ENCODE measurements around the gene MRGPRF.
A peak's percentile ranks its signal among the peaks of the same experiment; 100 is the strongest.

The MRGPRF gene

DNA sequence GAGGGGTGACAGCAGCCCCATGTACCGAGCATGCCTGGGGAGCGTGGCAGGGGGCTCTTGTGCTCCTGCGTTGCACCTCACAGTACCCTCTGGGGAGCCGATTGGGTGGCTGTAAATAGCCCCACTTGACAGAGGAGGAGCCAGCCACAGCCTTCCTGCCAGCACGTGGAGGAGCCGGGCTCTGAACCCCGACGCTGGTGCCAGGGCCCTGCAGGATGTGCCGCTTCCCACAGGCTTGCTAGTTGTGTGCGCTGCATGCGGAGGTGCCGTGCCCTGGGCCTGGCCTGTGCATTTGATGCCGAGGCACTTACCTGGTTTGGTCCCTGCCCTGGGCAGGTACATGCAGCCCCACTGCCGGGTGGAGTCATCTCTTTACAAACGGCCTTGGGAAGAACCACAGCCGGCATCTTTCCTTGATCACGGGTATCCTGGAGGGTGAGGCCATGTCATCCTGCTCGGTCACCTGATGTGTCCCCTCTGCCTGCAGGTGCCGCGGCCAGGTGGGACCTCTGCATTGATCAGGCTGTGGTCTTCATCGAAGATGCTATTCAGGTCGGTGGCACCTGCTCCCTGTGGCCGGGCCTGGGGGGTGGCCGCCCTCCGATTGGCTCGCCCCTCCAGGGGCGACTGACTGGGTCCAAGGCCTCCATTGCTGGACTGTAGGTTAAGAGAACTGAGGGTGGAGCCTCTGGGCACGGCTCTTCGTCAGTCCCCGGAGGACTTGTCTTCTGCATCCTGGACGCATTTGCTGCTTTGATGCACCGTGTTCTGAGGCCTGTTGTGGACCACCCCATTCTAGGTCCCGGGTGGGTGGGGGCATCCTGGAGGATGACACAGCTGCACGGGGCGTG, 40.7 kb upstream of the MRGPRF start:
- H3K27me3 Mint-ChIP-seq: no peaks in the 10 kb centered on the region
- H3K9me3 Mint-ChIP-seq: no peaks in the 10 kb centered on the region
- peaks cover 41% of the 10 kb centered on the region for H3K36me3 Mint-ChIP-seq
- peak overlapping the region; percentile 77 for H3K4me3 Mint-ChIP-seq
- peaks cover 77% of the 10 kb centered on the region for H3K4me1 Mint-ChIP-seq
- peak overlapping the region; percentile 65 for H3K27ac Mint-ChIP-seq
- no peak for ATAC-seq

DNA sequence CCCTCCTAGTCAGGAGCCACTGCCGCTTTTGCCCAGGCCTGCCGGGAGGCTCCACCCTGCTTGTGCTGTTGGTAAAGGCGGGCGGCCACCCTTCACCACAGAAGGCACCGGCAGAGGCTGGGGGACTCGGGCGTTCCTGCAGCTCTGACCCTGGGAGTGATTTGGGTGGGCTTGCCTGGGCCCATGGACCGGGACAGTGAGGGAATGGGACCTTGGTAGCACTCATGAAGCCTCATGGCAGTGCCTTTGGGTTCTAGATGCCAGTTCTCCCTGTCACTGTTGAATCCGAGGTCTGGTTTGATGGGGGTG, 40.1 kb upstream of the MRGPRF start:
- ATAC-seq: no peak
- H3K4me1 Mint-ChIP-seq: peaks cover 82% of the 10 kb centered on the region
- peaks cover 36% of the 10 kb centered on the region for H3K36me3 Mint-ChIP-seq
- peak overlapping the region; percentile 77 for H3K4me3 Mint-ChIP-seq
- H3K9me3 Mint-ChIP-seq: no peaks in the 10 kb centered on the region
- peak overlapping the region; percentile 65 for H3K27ac Mint-ChIP-seq
- no peaks in the 10 kb centered on the region for H3K27me3 Mint-ChIP-seq

DNA sequence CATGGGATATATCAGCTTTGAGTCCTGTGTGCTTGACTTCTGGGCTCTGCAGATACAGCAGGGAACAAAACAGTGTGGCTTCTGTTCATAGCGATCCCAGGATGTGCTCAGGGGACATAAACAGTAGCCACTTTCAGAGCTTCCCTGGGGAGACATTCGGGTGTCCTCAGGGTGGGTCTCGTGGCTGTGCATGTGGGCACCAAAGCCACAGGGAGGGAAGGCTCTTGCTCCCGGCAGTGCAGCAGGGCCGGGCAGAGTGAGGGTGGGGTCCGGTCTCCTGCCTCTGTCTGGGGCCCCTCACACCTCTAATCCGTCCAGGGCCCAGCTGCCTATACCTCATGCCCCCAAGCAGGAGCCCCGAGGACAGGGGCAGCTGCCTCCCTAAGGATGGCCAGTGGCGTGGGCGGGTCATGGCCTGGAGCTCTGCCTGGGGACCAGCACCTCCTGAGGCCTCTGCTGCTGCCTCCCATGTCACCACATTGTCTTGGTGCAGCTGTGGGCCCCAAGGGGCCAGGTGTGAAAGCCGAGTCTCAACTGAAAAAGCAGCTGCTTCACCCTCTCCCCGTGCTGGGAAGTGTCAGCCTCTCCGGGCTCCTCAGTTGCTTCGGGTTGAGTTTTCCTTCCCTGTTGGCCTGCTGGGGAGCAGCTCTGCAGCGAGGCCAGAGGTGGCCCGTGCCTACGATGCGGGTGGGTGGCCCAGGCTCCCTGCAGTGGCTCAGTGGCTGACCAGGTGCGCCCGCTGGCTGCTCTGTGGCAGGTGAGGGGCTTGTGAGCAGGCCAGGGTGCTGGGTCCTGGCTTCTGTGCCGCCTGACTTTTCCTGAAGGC, 39.5 kb upstream of the MRGPRF start:
- ATAC-seq: no peak
- H3K4me1 Mint-ChIP-seq: peaks cover 84% of the 10 kb centered on the region
- no peaks in the 10 kb centered on the region for H3K9me3 Mint-ChIP-seq
- H3K27me3 Mint-ChIP-seq: no peaks in the 10 kb centered on the region
- H3K4me3 Mint-ChIP-seq: peak overlapping the region; percentile 77
- peaks cover 30% of the 10 kb centered on the region for H3K36me3 Mint-ChIP-seq
- H3K27ac Mint-ChIP-seq: peak overlapping the region; percentile 65

DNA sequence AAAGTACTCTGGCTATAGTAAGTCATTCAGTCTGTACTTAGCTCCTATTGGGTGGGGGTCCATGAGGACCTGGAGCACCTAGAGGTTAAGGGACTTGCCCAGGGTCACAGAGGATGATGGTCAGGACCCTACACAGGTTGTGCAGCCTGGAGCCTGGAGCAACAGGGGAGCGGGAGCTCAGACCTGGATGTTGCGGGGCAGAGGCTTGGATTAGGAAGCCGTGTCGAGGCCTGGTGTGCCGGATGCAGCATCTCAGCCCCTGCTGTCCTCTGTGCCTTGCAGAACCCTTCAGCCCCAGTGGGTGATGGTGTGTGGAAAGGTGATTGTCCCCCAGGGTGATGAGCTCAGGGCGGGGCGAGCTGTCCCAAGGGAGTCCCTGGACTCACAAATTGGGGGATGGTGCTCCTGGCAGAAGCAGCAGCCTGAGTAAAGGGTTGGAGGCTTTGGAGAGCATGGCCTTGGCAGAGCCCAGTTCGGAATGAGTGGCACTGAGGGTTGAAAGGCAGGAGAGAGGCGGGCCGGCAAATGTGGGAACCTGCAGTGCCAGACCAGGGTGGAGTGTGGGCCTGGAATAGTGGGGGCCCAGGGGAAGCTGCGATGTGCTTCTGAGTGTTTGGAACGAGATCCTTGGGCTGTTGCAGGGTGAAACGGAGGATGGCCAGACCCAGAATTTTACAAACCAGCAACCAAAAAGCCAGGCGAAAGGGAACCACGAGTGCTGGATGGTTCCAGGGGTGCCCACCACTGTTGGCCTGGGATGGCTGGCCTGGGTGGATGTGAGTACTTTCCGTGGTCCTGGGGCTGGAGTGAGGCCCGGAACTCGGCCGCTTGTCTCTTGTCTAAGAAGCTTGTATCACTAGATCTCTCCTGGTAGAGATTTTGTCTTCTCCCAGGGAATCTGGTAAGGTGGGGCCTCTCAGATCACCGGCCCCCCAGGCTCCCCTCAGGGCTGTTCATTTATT, 38.6 kb upstream of the MRGPRF start:
- no peak for ATAC-seq
- Mint-ChIP-seq H3K27ac (peak overlapping the region; percentile 65), H3K36me3 (peaks cover 27% of the 10 kb centered on the region)

DNA sequence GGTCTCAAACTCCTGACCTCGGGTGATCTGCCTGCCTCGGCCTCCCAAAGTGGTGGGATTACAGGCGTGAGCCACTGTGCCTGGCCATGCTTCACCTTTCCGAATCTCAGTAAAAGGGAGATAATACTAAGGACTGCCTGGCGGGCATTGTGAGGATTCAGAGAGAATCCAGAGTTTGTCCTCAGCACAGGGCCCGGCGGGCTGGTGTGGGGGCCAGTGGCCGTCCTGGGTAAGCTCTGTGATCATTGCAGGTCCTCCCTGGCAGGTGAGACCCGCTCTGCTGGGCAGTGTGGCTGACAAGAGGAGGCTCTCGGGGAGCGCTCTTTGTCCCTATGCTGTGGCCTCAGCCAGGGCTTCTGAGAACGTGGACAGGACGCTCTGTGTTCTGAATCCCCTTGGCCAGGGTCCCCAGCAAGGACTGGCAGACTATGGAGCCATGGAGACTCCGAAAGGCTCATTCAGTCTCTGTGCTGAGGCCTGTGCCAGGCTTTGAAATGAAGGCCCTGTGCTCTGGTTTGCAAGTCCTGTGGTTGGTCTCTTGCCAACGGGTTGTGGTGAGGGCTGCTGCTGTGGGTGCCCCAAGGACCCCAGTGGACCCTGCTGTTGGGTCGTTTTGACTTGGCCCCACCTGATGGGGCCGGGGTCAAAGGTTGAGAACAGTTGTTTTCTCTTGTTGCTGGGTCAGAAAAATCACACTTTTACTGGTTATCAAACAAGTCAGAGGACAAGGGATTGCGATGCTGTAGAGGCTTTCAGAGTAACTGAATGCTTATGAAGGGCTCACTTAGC, 37.7 kb upstream of the MRGPRF start:
- peak overlapping the region; percentile 86 for H3K27ac Mint-ChIP-seq
- ATAC-seq: no peak
- H3K27me3 Mint-ChIP-seq: no peaks in the 10 kb centered on the region
- no peaks in the 10 kb centered on the region for H3K9me3 Mint-ChIP-seq
- peak overlapping the region; percentile 90 for H3K4me3 Mint-ChIP-seq
- H3K36me3 Mint-ChIP-seq: peaks cover 26% of the 10 kb centered on the region
- H3K4me1 Mint-ChIP-seq: peaks cover 71% of the 10 kb centered on the region

More for the DNA sequence above, 38.6 kb upstream of the MRGPRF start:
- no peaks in the 10 kb centered on the region for H3K27me3 Mint-ChIP-seq
- no peaks in the 10 kb centered on the region for H3K9me3 Mint-ChIP-seq
- H3K4me3 Mint-ChIP-seq: peak overlapping the region; percentile 90
- peaks cover 76% of the 10 kb centered on the region for H3K4me1 Mint-ChIP-seq

DNA sequence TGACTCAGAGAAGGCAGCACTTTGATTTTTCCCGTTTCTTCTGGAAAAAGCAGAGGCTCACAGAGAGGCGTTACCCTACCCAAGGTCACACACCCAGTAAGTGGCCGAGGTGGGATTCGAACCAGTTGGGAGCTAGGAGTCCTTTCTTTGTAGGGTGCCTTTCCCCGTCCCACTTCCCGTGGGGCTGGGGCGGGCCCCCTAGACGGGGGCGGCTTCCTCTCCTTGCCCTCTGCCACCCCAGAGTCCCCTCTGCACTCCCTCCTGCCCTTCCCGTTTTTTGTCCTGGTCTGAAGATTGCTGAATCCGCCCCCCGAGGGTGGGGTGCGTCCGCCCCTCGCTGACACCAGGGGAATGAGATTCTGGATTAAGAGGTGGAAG, 36.4 kb upstream of the MRGPRF start:
- ATAC-seq: peak; percentile 31
- Mint-ChIP-seq H3K4me3 (peak overlapping the region; percentile 90), H3K4me1 (peaks cover 61% of the 10 kb centered on the region), H3K27ac (peak overlapping the region; percentile 86), H3K9me3 (no peaks in the 10 kb centered on the region), H3K36me3 (peaks cover 16% of the 10 kb centered on the region), H3K27me3 (peaks cover under 1% of the 10 kb centered on the region)

DNA sequence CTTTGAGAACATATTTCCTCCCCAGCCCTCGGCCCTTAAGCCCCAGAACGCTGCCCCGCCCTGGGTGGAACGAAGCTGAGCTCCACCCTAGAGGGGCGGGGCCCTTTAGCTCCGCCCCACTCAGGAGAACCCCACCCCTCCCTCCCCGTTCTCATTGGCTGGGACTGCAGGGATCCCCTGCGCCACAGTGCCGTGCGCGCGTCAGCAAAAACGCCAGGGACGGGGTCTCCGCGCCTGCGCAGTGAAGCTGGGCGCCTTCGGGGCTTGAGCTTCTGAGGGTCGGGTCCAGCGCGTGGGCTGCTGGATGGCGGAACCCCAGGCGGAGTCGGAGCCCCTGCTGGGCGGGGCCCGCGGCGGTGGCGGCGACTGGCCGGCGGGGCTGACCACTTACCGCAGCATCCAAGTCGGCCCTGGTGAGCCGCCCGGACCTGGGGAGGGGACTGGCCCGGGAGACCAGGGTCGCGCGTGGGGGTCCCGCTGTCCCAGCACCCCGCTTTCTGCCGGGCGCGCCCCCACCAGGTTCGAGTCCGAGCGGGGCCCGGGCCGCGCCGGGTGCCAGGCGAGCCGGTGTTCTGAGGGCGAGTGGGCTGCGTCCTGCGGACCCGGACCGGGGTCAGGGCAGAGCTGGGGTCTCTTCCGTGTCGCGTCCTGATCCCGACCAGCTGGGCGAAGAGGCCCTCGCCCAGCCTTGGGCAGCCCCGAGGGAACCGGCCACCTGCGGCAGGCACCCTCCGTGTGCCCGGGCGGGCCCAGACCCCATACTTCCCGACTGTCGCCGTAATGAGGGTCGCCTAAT, 35.8 kb upstream of the MRGPRF start, which contains the start of gene TPCN2:
Gene TPCN2 (plus strand): TSS at position 239 of the 796 bp plus-strand sequence. CDS start 66 bp downstream, at position 305.
- Mint-ChIP-seq H3K36me3 (peaks cover 11% of the 10 kb centered on the region), H3K9me3 (no peaks in the 10 kb centered on the region), H3K27ac (peak within 1 kb of the TSS; percentile 86), H3K27me3 (peaks cover 7% of the 10 kb centered on the region), H3K4me1 (peaks cover 61% of the 10 kb centered on the region), H3K4me3 (peak within 1 kb of the TSS; percentile 90)
- ATAC-seq: peak; percentile 96

DNA sequence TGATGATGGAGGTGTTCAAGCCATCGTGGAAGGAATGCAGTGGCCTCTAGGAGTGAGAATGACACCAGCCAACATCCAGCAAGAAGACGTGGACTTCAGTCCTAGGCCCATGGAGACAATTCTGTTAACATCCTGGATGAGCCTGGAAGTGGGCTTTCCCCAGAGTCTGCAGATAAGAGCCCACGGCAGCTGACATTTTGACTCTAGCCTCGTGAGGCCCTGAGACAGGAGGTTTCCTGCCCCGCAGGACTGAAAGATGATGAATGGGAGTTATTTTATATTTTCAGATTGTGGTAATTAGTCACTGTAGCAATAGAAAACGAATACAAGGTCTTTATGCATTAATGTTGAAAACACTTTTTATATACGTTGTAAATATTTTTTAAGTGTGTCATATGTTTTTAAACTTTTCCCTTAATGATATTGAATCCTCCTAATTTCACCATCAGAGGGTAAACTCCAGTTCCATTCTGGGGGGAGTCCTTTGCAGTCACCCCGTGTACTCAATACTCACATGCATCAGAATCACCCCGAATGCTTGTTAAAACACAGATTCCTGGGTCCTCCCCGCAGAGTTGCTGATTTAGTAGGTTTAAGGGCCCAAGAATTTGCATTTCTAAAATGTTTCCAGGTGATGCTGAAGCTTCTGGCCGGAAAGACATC, 35.1 kb upstream of the MRGPRF start:
- Mint-ChIP-seq H3K4me1 (peaks cover 54% of the 10 kb centered on the region), H3K27me3 (peaks cover 9% of the 10 kb centered on the region), H3K36me3 (peaks cover 8% of the 10 kb centered on the region), H3K27ac (peak overlapping the region; percentile 86), H3K9me3 (no peaks in the 10 kb centered on the region), H3K4me3 (peak overlapping the region; percentile 90)
- no peak for ATAC-seq

DNA sequence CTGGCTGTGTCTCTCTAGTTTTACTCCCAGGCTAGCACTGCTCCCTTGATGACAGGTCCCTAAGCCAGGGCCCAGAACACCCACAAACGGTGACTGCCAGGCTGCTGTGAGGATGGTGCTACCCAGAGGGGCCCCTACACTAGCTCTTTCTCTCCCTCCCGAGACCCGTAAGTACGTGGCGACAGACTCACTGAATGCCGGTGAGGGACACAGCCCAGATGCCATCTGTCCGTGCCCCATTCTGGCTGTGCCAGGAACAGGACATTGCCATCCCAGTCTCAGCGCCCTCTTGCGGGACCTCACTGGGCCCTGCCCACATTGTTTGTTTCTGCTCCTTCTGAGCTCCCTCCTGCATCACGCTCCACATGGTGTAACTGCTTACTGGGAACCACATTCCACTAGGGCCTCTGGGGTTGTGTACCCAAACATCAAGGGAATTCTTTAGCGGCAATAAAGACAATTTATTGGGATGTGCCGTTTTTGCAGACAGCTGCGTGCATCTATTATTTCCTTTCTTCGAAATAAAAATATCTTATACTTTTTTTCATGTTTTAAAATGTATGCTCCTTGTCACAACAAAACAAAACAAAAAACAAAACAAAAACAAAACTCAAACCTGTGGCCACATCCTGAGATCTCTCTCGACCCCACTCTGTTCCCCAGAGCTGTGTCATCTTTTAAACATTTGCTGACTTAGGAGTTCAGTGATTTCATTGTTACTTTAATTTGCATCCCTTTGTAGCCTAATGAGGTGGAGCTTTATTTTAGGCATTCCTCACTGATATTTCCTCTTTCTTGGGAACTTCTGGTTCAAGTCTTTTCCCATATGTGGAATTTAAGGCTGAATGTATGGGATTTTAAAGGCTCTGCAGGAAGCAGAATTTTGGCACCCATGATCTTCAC, 31.3 kb upstream of the MRGPRF start:
- Mint-ChIP-seq H3K27me3 (peaks cover 9% of the 10 kb centered on the region), H3K4me3 (no peak overlapping the region), H3K4me1 (peaks cover 34% of the 10 kb centered on the region), H3K36me3 (peaks cover under 1% of the 10 kb centered on the region), H3K9me3 (no peaks in the 10 kb centered on the region), H3K27ac (no peak overlapping the region)
- ATAC-seq: no peak

DNA sequence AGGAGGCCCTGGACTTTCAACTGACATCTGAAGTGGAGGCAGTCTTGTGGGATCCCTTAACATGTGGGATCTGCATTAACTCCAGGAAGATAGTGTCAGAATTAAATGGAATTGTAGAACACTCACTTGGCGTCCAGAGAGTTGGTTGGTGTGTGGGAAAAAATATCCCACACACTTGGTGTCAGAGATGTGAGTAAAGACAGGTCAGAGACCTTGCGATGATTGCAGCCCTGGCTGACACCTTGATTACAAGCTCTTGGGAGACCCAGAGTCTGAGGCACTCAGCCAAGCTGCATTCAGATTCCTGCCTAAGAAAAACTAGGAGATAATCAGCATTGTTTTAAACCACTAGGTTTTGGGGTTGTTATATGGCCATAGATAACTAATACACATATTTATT, 28.5 kb upstream of the MRGPRF start:
- Mint-ChIP-seq H3K27ac (no peak overlapping the region), H3K9me3 (no peaks in the 10 kb centered on the region), H3K4me1 (peaks cover 24% of the 10 kb centered on the region), H3K27me3 (peaks cover 13% of the 10 kb centered on the region), H3K36me3 (no peaks in the 10 kb centered on the region), H3K4me3 (no peak overlapping the region)
- ATAC-seq: no peak

DNA sequence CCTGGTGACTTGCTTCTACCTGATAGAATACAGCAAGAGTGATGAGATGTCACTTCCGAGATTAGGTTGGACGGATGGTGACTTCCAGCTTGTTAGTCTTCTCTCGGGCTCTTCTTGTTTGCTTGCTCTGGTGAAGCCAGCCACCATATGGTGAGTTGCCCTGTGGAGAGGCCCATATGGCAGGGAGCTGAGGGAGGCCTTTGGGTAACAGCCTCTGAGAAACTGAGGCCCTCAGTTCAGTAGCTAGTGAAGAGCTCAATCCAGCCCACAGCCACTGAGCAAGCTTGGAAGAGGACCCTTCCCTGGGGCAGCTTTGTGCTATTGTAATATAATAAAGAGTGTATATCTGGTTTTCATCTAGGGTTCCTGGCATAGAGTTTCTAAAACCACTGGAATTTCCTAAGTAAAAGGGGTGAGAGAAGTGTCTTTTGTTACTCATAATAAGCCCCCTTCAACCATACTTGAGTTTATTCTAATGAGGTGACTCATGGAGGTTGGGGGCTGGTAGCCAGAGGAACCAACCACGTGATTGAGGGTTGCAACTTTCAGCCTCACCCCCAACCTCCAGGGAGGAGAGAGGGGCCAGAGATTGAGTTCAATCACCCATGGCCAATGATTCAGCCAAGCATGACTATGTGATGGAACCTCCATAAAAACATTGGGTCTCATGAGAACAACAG, 27.7 kb upstream of the MRGPRF start:
- Mint-ChIP-seq H3K27me3 (peaks cover 21% of the 10 kb centered on the region), H3K4me1 (peaks cover 24% of the 10 kb centered on the region), H3K4me3 (no peak overlapping the region), H3K9me3 (no peaks in the 10 kb centered on the region), H3K36me3 (no peaks in the 10 kb centered on the region), H3K27ac (no peak overlapping the region)
- peak; percentile 34 for ATAC-seq

DNA sequence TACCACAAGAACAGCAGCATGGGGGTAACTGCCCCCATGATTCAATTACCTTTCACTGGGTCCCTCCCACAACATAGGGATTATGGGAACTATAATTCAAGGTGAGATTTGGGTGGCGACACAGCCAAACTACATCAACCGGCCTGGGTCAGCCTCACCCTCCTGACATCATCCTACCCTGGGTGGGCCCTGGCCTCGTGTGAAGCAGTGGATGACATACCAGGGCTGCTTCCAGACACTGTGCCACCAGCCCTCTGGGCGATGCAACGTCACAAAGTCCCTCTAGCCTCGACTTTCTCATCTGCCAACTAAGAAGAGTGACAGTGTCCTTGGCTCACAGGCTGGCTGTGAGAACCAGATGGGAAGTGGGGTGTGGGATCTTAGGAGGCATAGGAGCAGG, 27.0 kb upstream of the MRGPRF start:
- no peaks in the 10 kb centered on the region for H3K36me3 Mint-ChIP-seq
- no peak for ATAC-seq
- peaks cover 24% of the 10 kb centered on the region for H3K4me1 Mint-ChIP-seq
- H3K27ac Mint-ChIP-seq: no peak overlapping the region
- H3K27me3 Mint-ChIP-seq: peaks cover 28% of the 10 kb centered on the region
- no peak overlapping the region for H3K4me3 Mint-ChIP-seq
- no peaks in the 10 kb centered on the region for H3K9me3 Mint-ChIP-seq
